GM12878 (cell line): ENCODE results near the gene P2RX4.

Source experiments
- CBX5 ChIP-seq: sonication (generic); IDR thresholded peaks from 2 replicates; pipeline ENCODE4 v1.6.1; 2016; ENCODE audit warnings: low read depth, moderate library complexity, mild to moderate bottlenecking, inconsistent platforms
- EP300 ChIP-seq, 2 experiments: fragments of 150-350 bp in 1 of 2; IDR thresholded peaks; 2 replicates each; pipeline ENCODE4 v1.6.1; 2011 to 2012; ENCODE audit warnings: low read depth in 2 of 2, low read length in 2 of 2, borderline replicate concordance in 1 of 2, improper control_type of control experiment in 1 of 2, inconsistent platforms in 1 of 2; ENCODE audit not compliant: control insufficient read depth in 1 of 2
- EZH2 ChIP-seq: IDR thresholded peaks from 2 replicates; pipeline ENCODE4 v1.6.1; 2012; ENCODE audit warnings: low read depth, mild to moderate bottlenecking, control low read depth, inconsistent platforms, low read length, borderline replicate concordance; ENCODE audit not compliant: control insufficient read depth
- HDGF ChIP-seq: fragments of 450-650 bp; IDR thresholded peaks from 2 replicates; pipeline ENCODE4 v1.6.1; 2016; ENCODE audit warnings: antibody characterized with exemption
- POLR2A ChIP-seq: IDR thresholded peaks from 2 replicates; pipeline ENCODE4 v1.6.1; 2011; ENCODE audit warnings: low read depth, mild to moderate bottlenecking, low read length
- TAF1 ChIP-seq: IDR thresholded peaks from 2 replicates; pipeline ENCODE4 v1.6.1; 2011; ENCODE audit warnings: mild to moderate bottlenecking, low read depth, low read length, borderline replicate concordance
- ZNF274 ChIP-seq: IDR thresholded peaks from one replicate; pipeline ENCODE4 v1.8.0; 2011; ENCODE audit not compliant: insufficient read length, insufficient read depth
- ZNF622 ChIP-seq: fragments of 450-650 bp; IDR thresholded peaks from 2 replicates; pipeline ENCODE4 v1.6.1; 2017; ENCODE audit warnings: mild to moderate bottlenecking, inconsistent platforms
- TF ChIP-seq, protein P1 (sequence below), 3 experiments: IDR thresholded peaks in 2 of 3; conservative IDR thresholded peaks in 1 of 3; 2 replicates each; pipeline ENCODE4 v1.5.1; 2011; ENCODE audit warnings: low read depth in 3 of 3, low read length in 3 of 3, mild to moderate bottlenecking in 3 of 3, control low read depth in 2 of 3, moderate library complexity in 2 of 3, inconsistent platforms in 1 of 3, mixed read lengths in 1 of 3; ENCODE audit not compliant: control insufficient read depth in 2 of 3, insufficient read depth in 1 of 3; ENCODE audit errors: extremely low read depth in 1 of 3
- TF ChIP-seq, protein P2 (sequence below): IDR thresholded peaks from 2 replicates; pipeline ENCODE4 v1.6.1; 2012; ENCODE audit warnings: low read depth, low read length, improper control_type of control experiment
- TF ChIP-seq, protein P3 (sequence below): IDR thresholded peaks from 2 replicates; pipeline ENCODE4 v1.6.1; 2012; ENCODE audit warnings: low read length, inconsistent platforms
- TF ChIP-seq, protein P4 (sequence below): IDR thresholded peaks from 2 replicates; pipeline ENCODE4 v1.6.1; 2011; ENCODE audit warnings: mild to moderate bottlenecking, low read depth, low read length, moderate library complexity; ENCODE audit not compliant: insufficient replicate concordance

DNA sequence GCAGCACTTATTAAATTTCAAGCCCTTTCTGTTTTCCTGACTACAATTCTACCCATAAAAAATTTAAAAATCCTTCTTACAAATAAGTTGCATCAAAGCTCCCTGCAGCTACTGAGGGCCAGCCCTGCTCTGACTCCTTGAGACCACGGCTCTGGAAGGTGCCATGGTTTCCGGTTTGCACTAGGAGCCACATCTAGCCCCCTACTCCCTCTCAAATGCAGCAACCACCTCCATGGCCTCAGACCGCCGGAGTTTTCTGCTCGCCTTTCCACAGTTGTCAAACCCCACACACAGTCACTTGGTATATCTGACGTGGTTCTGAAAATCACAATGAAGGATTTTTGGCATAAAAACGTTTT is 30.1 kb downstream of the P2RX4 start:
- TF ChIP-seq, protein P1, sequence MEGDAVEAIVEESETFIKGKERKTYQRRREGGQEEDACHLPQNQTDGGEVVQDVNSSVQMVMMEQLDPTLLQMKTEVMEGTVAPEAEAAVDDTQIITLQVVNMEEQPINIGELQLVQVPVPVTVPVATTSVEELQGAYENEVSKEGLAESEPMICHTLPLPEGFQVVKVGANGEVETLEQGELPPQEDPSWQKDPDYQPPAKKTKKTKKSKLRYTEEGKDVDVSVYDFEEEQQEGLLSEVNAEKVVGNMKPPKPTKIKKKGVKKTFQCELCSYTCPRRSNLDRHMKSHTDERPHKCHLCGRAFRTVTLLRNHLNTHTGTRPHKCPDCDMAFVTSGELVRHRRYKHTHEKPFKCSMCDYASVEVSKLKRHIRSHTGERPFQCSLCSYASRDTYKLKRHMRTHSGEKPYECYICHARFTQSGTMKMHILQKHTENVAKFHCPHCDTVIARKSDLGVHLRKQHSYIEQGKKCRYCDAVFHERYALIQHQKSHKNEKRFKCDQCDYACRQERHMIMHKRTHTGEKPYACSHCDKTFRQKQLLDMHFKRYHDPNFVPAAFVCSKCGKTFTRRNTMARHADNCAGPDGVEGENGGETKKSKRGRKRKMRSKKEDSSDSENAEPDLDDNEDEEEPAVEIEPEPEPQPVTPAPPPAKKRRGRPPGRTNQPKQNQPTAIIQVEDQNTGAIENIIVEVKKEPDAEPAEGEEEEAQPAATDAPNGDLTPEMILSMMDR (IDR thresholded peaks at IDR 0.05 in 2 of 3, conservative IDR thresholded peaks at IDR 0.05 in 1 of 3; ENCODE audit: control insufficient read depth in 2 of 3, extremely low read depth in 1 of 3, insufficient read depth in 1 of 3, low read depth in 3 of 3, low read length in 3 of 3), result no peak
- no peak for TF ChIP-seq HDGF
- no peak for TF ChIP-seq POLR2A
- TF ChIP-seq CBX5, result no peak
- no peak for TF ChIP-seq EP300 (IDR thresholded peaks at IDR 0.05; ENCODE audit: borderline replicate concordance in 1 of 2, control insufficient read depth in 1 of 2, low read depth in 2 of 2, low read length in 2 of 2)
- TF ChIP-seq, protein P2, sequence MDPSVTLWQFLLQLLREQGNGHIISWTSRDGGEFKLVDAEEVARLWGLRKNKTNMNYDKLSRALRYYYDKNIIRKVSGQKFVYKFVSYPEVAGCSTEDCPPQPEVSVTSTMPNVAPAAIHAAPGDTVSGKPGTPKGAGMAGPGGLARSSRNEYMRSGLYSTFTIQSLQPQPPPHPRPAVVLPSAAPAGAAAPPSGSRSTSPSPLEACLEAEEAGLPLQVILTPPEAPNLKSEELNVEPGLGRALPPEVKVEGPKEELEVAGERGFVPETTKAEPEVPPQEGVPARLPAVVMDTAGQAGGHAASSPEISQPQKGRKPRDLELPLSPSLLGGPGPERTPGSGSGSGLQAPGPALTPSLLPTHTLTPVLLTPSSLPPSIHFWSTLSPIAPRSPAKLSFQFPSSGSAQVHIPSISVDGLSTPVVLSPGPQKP, result no peak
- no peak for TF ChIP-seq ZNF274
- TF ChIP-seq, protein P3, sequence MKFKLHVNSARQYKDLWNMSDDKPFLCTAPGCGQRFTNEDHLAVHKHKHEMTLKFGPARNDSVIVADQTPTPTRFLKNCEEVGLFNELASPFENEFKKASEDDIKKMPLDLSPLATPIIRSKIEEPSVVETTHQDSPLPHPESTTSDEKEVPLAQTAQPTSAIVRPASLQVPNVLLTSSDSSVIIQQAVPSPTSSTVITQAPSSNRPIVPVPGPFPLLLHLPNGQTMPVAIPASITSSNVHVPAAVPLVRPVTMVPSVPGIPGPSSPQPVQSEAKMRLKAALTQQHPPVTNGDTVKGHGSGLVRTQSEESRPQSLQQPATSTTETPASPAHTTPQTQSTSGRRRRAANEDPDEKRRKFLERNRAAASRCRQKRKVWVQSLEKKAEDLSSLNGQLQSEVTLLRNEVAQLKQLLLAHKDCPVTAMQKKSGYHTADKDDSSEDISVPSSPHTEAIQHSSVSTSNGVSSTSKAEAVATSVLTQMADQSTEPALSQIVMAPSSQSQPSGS, result no peak
- TF ChIP-seq TAF1, result no peak
- TF ChIP-seq EZH2, result no peak
- TF ChIP-seq ZNF622, result no peak
- TF ChIP-seq, protein P4, sequence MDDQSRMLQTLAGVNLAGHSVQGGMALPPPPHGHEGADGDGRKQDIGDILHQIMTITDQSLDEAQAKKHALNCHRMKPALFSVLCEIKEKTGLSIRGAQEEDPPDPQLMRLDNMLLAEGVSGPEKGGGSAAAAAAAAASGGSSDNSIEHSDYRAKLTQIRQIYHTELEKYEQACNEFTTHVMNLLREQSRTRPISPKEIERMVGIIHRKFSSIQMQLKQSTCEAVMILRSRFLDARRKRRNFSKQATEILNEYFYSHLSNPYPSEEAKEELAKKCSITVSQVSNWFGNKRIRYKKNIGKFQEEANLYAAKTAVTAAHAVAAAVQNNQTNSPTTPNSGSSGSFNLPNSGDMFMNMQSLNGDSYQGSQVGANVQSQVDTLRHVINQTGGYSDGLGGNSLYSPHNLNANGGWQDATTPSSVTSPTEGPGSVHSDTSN, result no peak
